Endothelial cell of umbilical vein (primary cell): ENCODE results near the gene PRKG1. TPM values are rescaled to one million over a fixed set of nuclear protein-coding genes. Genes with fewer than 3 reads are reported as not detected.

Source experiments
- BruUV-seq: library from RNA; stranded (reverse); fragments of 400-500 nt; replicated peaks from 2 replicates; lab custom pipeline; 2021; lab: Mats Ljungman, UMichigan
- CTCF ChIA-PET: fragments of 300-600, 350-600 bp; sonication (Branson Sonifier 250); formaldehyde crosslinking; loops from one replicate; lab custom pipeline; 2021; ENCODE audit warnings: antibody characterized with exemption, inconsistent platforms; lab: Charles Lee
- POLR2A ChIA-PET: fragments of 300-600, 350-600 bp; sonication (Branson Sonifier 250); formaldehyde crosslinking; loops from one replicate; lab custom pipeline; 2021; ENCODE audit warnings: antibody characterized with exemption, inconsistent platforms; lab: Charles Lee
- DNase-seq: peaks from one replicate; pipeline ENCODE4 v3.0.0-alpha.2; 2011; ENCODE audit warnings: low read depth, low spot score
- FAIRE-seq: peaks from 2 replicates; lab custom pipeline; 2011; peaks lifted over from hg19 to GRCh38; lab: Jason Lieb, UNC
- H2AFZ ChIP-seq: 2 replicates; pipeline ENCODE4 v1.6.0; 2012; ENCODE audit warnings: low read depth, low read length, control low read depth, inconsistent platforms
- H3K27ac ChIP-seq: 2 replicates; pipeline ENCODE4 v1.5.1; 2011; ENCODE audit warnings: low read depth, mild to moderate bottlenecking, control low read depth, low read length, moderate library complexity; ENCODE audit not compliant: insufficient read depth
- H3K27me3 ChIP-seq, 2 experiments: 2 replicates each; pipeline versions ENCODE4 v1.6.0 to v1.6.1; 2011; ENCODE audit warnings: low read length in 2 of 2, mixed read lengths in 1 of 2; ENCODE audit not compliant: control insufficient read depth in 2 of 2, insufficient read depth in 2 of 2
- H3K36me3 ChIP-seq, 2 experiments: 2 replicates in 1 of 2; 3 replicates in 1 of 2; pipeline ENCODE4 v1.5.1; 2011; ENCODE audit warnings: low read length in 2 of 2, mild to moderate bottlenecking in 1 of 2, moderate library complexity in 1 of 2; ENCODE audit not compliant: control insufficient read depth in 2 of 2, insufficient read depth in 2 of 2; ENCODE audit errors: extremely low read depth in 1 of 2
- H3K4me1 ChIP-seq: 3 replicates; pipeline ENCODE4 v1.5.1; 2011; ENCODE audit warnings: mild to moderate bottlenecking, low read length; ENCODE audit not compliant: control insufficient read depth, insufficient read depth; ENCODE audit errors: extremely low read depth
- H3K4me2 ChIP-seq: 2 replicates; pipeline ENCODE4 v1.6.1; 2011; ENCODE audit warnings: low read length, control low read depth, mixed read lengths; ENCODE audit not compliant: insufficient read depth
- H3K4me3 ChIP-seq, 3 experiments: fragments of 200-600 bp in 1 of 3; sonication (generic), shearing (Covaris generic) in 1 of 3; replicated peaks in 1 of 3; 2 replicates each; pipeline ENCODE4 v1.5.1; 2011 to 2016; ENCODE audit warnings: control low read depth in 3 of 3, low read length in 3 of 3, mild to moderate bottlenecking in 2 of 3, inconsistent platforms in 1 of 3, low read depth in 1 of 3, moderate library complexity in 1 of 3; ENCODE audit not compliant: insufficient read depth in 1 of 3
- H3K79me2 ChIP-seq: 2 replicates; pipeline ENCODE4 v1.6.0; 2012; ENCODE audit warnings: low read length, inconsistent platforms; ENCODE audit not compliant: control insufficient read depth, insufficient read depth
- H3K9ac ChIP-seq: replicated peaks from 2 replicates; pipeline ENCODE3; 2011; ENCODE audit warnings: low read length, control low read depth; ENCODE audit not compliant: insufficient read depth; ENCODE audit errors: extremely low read depth
- H3K9me1 ChIP-seq: replicated peaks from 3 replicates; pipeline ENCODE4 v1.6.0; 2011; ENCODE audit warnings: mild to moderate bottlenecking, low read length; ENCODE audit not compliant: control insufficient read depth, insufficient read depth; ENCODE audit errors: extremely low read depth
- H3K9me3 ChIP-seq: replicated peaks from 2 replicates; pipeline ENCODE4 v1.5.1; 2012; ENCODE audit warnings: low read length, inconsistent platforms; ENCODE audit not compliant: control insufficient read depth, insufficient read depth
- H4K20me1 ChIP-seq: replicated peaks from 2 replicates; pipeline ENCODE3; 2011; ENCODE audit warnings: mild to moderate bottlenecking, low read length; ENCODE audit not compliant: control insufficient read depth, insufficient read depth; ENCODE audit errors: extremely low read depth
- CTCF ChIP-seq, 2 donors: IDR thresholded peaks; 1 replicate in 1 of 2; 2 replicates in 1 of 2; pipeline ENCODE4 v1.5.1; 2011; ENCODE audit warnings: low read length in 2 of 2, mild to moderate bottlenecking in 2 of 2, moderate library complexity in 2 of 2, control low read depth in 1 of 2, inconsistent platforms in 1 of 2, low read depth in 1 of 2; ENCODE audit not compliant: insufficient read depth in 1 of 2; ENCODE audit errors: extremely low read depth in 1 of 2
- EZH2 ChIP-seq: IDR thresholded peaks from 2 replicates; pipeline ENCODE4 v1.6.1; 2012; ENCODE audit warnings: borderline replicate concordance, low read depth, mild to moderate bottlenecking, moderate library complexity, low read length, inconsistent platforms; ENCODE audit not compliant: severe bottlenecking
- FOS ChIP-seq: IDR thresholded peaks from 2 replicates; pipeline ENCODE4 v1.6.1; 2011; ENCODE audit warnings: mild to moderate bottlenecking, low read length, moderate library complexity, borderline replicate concordance; ENCODE audit not compliant: insufficient read depth
- GATA2 ChIP-seq: IDR thresholded peaks from 2 replicates; pipeline ENCODE4 v1.7.0; 2011; ENCODE audit warnings: low read depth, mild to moderate bottlenecking, moderate library complexity, mixed read lengths, low read length; ENCODE audit not compliant: insufficient read length, insufficient read depth
- JUN ChIP-seq: IDR thresholded peaks from 2 replicates; pipeline ENCODE4 v1.6.1; 2011; ENCODE audit warnings: borderline replicate concordance, low read depth; ENCODE audit not compliant: insufficient read length, insufficient read depth
- MAX ChIP-seq: IDR thresholded peaks from 2 replicates; pipeline ENCODE4 v1.6.1; 2011; ENCODE audit not compliant: insufficient read depth, insufficient read length
- MYC ChIP-seq: IDR thresholded peaks from one replicate; pipeline ENCODE4 v1.6.1; 2011; ENCODE audit warnings: mild to moderate bottlenecking, low read depth, low read length
- POLR2A ChIP-seq: IDR thresholded peaks from 2 replicates; pipeline ENCODE4 v1.6.1; 2012; ENCODE audit warnings: low read depth, mild to moderate bottlenecking, control low read depth, low read length
- POLR2AphosphoS5 ChIP-seq: IDR thresholded peaks from 2 replicates; pipeline ENCODE4 v1.6.1; 2012; ENCODE audit warnings: low read depth, mild to moderate bottlenecking, control low read depth, low read length, moderate library complexity; ENCODE audit not compliant: insufficient read depth
- dilution Hi-C: fragments of 300-500 bp; cut with MboI; formaldehyde crosslinking; loops from one replicate; pipeline ENCODE4 v1.15.0; 2019; ENCODE audit warnings: low sequenced_read_pairs; ENCODE audit not compliant: extremely low pct_ligation_motif_present
- intact Hi-C: fragments of 100-400 bp; cut with micrococcal nuclease; formaldehyde crosslinking; loops from one replicate; pipeline ENCODE4 v1.10.0; 2022
- polyA plus RNA-seq, 4 experiments: library from polyadenylated mRNA; depleted of rRNA in 3 of 4; stranded (reverse) in 3 of 4; unstranded in 1 of 4; fragments of >200 nt; gene quantifications; 2 replicates each; pipeline versions ENCODE4 v1.2.1 to v1.2.3, GENCODE V29; 2011 to 2012; ENCODE audit warnings: missing spikeins in 1 of 4
- total RNA-seq: library from RNA; stranded (reverse); gene quantifications from 2 replicates; pipeline ENCODE4 v1.2.3, GENCODE V29; 2021

PRKG1 gene
- total and polyA plus RNA-seq, 2 donors (not counting 3 experiments of a cell fraction or from before 2014, with no cell fraction given), result 0.01 to 0.18 TPM

- no peak overlapping the region for H3K4me3 ChIP-seq
- no peak for TF ChIP-seq JUN
- H3K9me1 ChIP-seq, result no peaks in the 10 kb centered on the region
- BruUV-seq, result no TSS peak
- no peaks in the 10 kb centered on the region for H3K9me3 ChIP-seq
- H3K27ac ChIP-seq, result no peak overlapping the region
- no peak for DNase-seq
- dilution Hi-C loops, result no loop called here
- no peaks in the 10 kb centered on the region for H3K4me1 ChIP-seq
- H2AFZ ChIP-seq, result no peak overlapping the region
- intact Hi-C loops, result loop anchor here (2.0 kb wide), 1 partner anchor 961 kb away; no protein-coding TSS in a partner anchor
- H3K9ac ChIP-seq, result no peak overlapping the region
- H3K36me3 ChIP-seq, result no peaks in the 10 kb centered on the region
- no peaks in the 10 kb centered on the region for H4K20me1 ChIP-seq
- no peak for FAIRE-seq
- POLR2A ChIA-PET, result no interaction called here
- CTCF ChIA-PET, result interaction anchor here (1.0 to 4.4 kb wide), 10 partner anchors 10 to 955 kb away, joined by 3 to 39 read pairs (median 5); no protein-coding TSS in a partner anchor
- H3K4me2 ChIP-seq, result no peak overlapping the region
- H3K79me2 ChIP-seq, result no peaks in the 10 kb centered on the region
- H3K27me3 ChIP-seq, result peaks cover 0 to under 1% of the 10 kb centered on the region in 2 experiments
Measured at GRCh38 chr10:51961401-51961800, 887.1 kb downstream of the PRKG1 start.

- no peaks in the 10 kb centered on the region for H3K36me3 ChIP-seq
- POLR2A ChIA-PET, result no interaction called here
- H3K79me2 ChIP-seq, result no peaks in the 10 kb centered on the region
- H3K4me2 ChIP-seq, result no peak overlapping the region
- intact Hi-C loops, result no loop called here
- TF ChIP-seq CTCF (IDR thresholded peaks at IDR 0.05; ENCODE audit: extremely low read depth in 1 of 2, insufficient read depth in 1 of 2, low read depth in 1 of 2, low read length in 2 of 2), result no peak
- no peak for TF ChIP-seq POLR2AphosphoS5
- no peak for TF ChIP-seq MAX
- no peak for TF ChIP-seq GATA2
- no peak for TF ChIP-seq FOS
- TF ChIP-seq JUN, result no peak
- no peak for TF ChIP-seq MYC
- no peak for TF ChIP-seq EZH2
- TF ChIP-seq POLR2A, result no peak
- dilution Hi-C loops, result no loop called here
- H3K9me3 ChIP-seq, result no peaks in the 10 kb centered on the region
- DNase-seq, result no peak
- H3K27ac ChIP-seq, result no peak overlapping the region
- CTCF ChIA-PET, result interaction anchor here (1.6 to 2.3 kb wide), 2 partner anchors 39 to 575 kb away, joined by 4 to 8 read pairs; no protein-coding TSS in a partner anchor
- H2AFZ ChIP-seq, result no peak overlapping the region
- no peaks in the 10 kb centered on the region for H3K9me1 ChIP-seq
- H3K27me3 ChIP-seq, result peaks cover 0 to 2% of the 10 kb centered on the region in 2 experiments
- no peak overlapping the region for H3K9ac ChIP-seq
- no peak for FAIRE-seq
- BruUV-seq, result no TSS peak
- no peaks in the 10 kb centered on the region for H3K4me1 ChIP-seq
- no peak overlapping the region for H3K4me3 ChIP-seq
- H4K20me1 ChIP-seq, result no peaks in the 10 kb centered on the region
Measured at GRCh38 chr10:51964630-51965029, 890.3 kb downstream of the PRKG1 start.
